Left lung (tissue), 10 donors: ENCODE results near the gene MFSD8. TPM values are rescaled to one million over a fixed set of nuclear protein-coding genes. Genes with fewer than 3 reads are reported as not detected.

Experiments
- ATAC-seq: fragments of 200-7000 bp; cut with Tn5 transposase; one replicate; pipeline ENCODE4 v1.9.1; 2020; ENCODE audit warnings: moderate library complexity
- DNase-seq, 4 donors: peaks; one replicate each; pipeline ENCODE4 v3.0.0-alpha.2; 2013 to 2020
- H3K27ac ChIP-seq, 2 donors: fragments of 200-600 bp; sonication (generic) in 1 of 2; one replicate each; pipeline versions ENCODE4 v1.5.0 to v1.8.0; 2020 to 2021
- H3K27me3 ChIP-seq, 2 donors: fragments of 200-600 bp; sonication (generic) in 1 of 2; one replicate each; pipeline versions ENCODE4 v1.5.0 to v1.8.0; 2020 to 2021
- H3K36me3 ChIP-seq, 2 donors: fragments of 200-600 bp; sonication (generic) in 1 of 2; one replicate each; pipeline versions ENCODE4 v1.5.0 to v1.8.0; 2020 to 2021
- H3K4me1 ChIP-seq, 2 donors: fragments of 200-600 bp; one replicate each; pipeline ENCODE4 v1.8.0; 2021
- H3K4me3 ChIP-seq, 2 donors: fragments of 200-600 bp; sonication (generic) in 1 of 2; one replicate each; pipeline versions ENCODE4 v1.5.0 to v1.8.0; 2020 to 2021; ENCODE audit warnings: mild to moderate bottlenecking in 1 of 2
- H3K9me3 ChIP-seq, 2 donors: fragments of 200-600 bp; sonication (generic) in 1 of 2; one replicate each; pipeline versions ENCODE4 v1.5.0 to v1.8.0; 2020 to 2021
- CTCF ChIP-seq, 2 donors: fragments of 200-600 bp; sonication (generic) in 1 of 2; IDR thresholded peaks; one replicate each; pipeline versions ENCODE4 v1.5.0 to v1.8.0; 2021; ENCODE audit warnings: antibody characterized with exemption in 2 of 2
- intact Hi-C, 2 donors: fragments of 100-400 bp; cut with DNase I; formaldehyde crosslinking; loops; one replicate each; pipeline versions ENCODE4 v1.11.2 to v1.14.2; 2022
- polyA plus RNA-seq, 6 donors: library from polyadenylated mRNA; unstranded; fragments of 120-200 nt; gene quantifications; one replicate each; pipeline ENCODE4 v1.2.1, GENCODE V29; 2013; ENCODE audit not compliant: insufficient read length in 6 of 6
- total RNA-seq, 2 donors: library from RNA; stranded (reverse); fragmentation: NEBNext Ultra II Directional; extraction: Animal tissue kit (Norgen Biotek cat#: 25700); gene quantifications; one replicate each; pipeline ENCODE4 v1.2.1, GENCODE V29; 2021
- donor health status: DM: no; HTN: yes; CAD: no.
- donor health status: DM: no; HTN: no; CAD: no.

MFSD8 gene
- total and polyA plus RNA-seq, 8 donors = 18.3 to 37.2 (median 29.8) TPM

- DNase-seq (peak in 1 of 4 donors; percentile 64), ATAC-seq (peak; percentile 98)
- no peaks in the 10 kb centered on the region for H3K27me3 ChIP-seq
These were observed 94.3 kb downstream of the MFSD8 start for GRCh38 chr4:127870688-127871087.

GRCh38 chr4:127870281-127870680 lies 94.7 kb downstream of the MFSD8 start:
- intact Hi-C loops = no loop called here
- Histone ChIP-seq H3K4me3 (no peak overlapping the region), H3K9me3 (no peaks in the 10 kb centered on the region), H3K27me3 (no peaks in the 10 kb centered on the region), H3K4me1 (peaks cover 3 to 12% of the 10 kb centered on the region in 2 donors), H3K27ac (peak overlapping the region; percentile 33 to 53), H3K36me3 (no peaks in the 10 kb centered on the region)
- TF ChIP-seq CTCF (IDR thresholded peaks at IDR 0.05) = no peak
- peak; percentile 25 for ATAC-seq
- DNase-seq = no peak

More at GRCh38 chr4:127870688-127871087, 94.3 kb downstream of the MFSD8 start:
- Histone ChIP-seq H3K27ac (peak overlapping the region; percentile 33 to 65), H3K36me3 (no peaks in the 10 kb centered on the region), H3K9me3 (no peaks in the 10 kb centered on the region), H3K4me1 (peaks cover 3 to 12% of the 10 kb centered on the region in 2 donors), H3K4me3 (no peak overlapping the region)
- intact Hi-C loops = no loop called here
- no peak for TF ChIP-seq CTCF (IDR thresholded peaks at IDR 0.05)

GRCh38 chr4:127868196-127868595 lies 96.8 kb downstream of the MFSD8 start:
- intact Hi-C loops = no loop called here

More at GRCh38 chr4:127868196-127868595, 96.8 kb downstream of the MFSD8 start:
- Histone ChIP-seq H3K9me3 (no peaks in the 10 kb centered on the region), H3K27ac (no peak overlapping the region), H3K27me3 (no peaks in the 10 kb centered on the region), H3K4me3 (no peak overlapping the region), H3K4me1 (peaks cover 3 to 12% of the 10 kb centered on the region in 2 donors), H3K36me3 (no peaks in the 10 kb centered on the region)
- DNase-seq = no peak
- ATAC-seq = no peak
- no peak for TF ChIP-seq CTCF (IDR thresholded peaks at IDR 0.05)

Other genes starting within 250 kb of the MFSD8 start
- not detected for gene SLC25A31, start 234.8 kb downstream of the MFSD8 start, total RNA-seq
- under 1 TPM in 2 of 6 donors, not detected in 4; 0.10 TPM for gene SLC25A31, start 234.8 kb downstream of the MFSD8 start, polyA plus RNA-seq
- gene HSPA4L, start 182.9 kb downstream of the MFSD8 start, total RNA-seq = 1 to 10 TPM; 6.1 to 8.3 TPM
- gene HSPA4L, start 182.9 kb downstream of the MFSD8 start, polyA plus RNA-seq = 100 to 1,000 TPM in 1 of 6 donors, 10 to 100 TPM in 1, 1 to 10 TPM in 4; 6.1 to 201 (median 8.0) TPM
- gene PLK4, start 84.3 kb downstream of the MFSD8 start, total RNA-seq = 1 to 10 TPM; 4.7 to 5.8 TPM
- 10 to 100 TPM; 20.2 to 35.3 (median 27.9) TPM for gene PLK4, start 84.3 kb downstream of the MFSD8 start, polyA plus RNA-seq
- gene ABHD18, start 233 bp upstream of the MFSD8 start, total RNA-seq = 10 to 100 TPM; 11.9 to 15.9 TPM
- gene ABHD18, start 233 bp upstream of the MFSD8 start, polyA plus RNA-seq = 10 to 100 TPM; 16.3 to 22.4 (median 17.7) TPM
- 10 to 100 TPM; 16.8 to 19.5 TPM for gene LARP1B, start 96.1 kb upstream of the MFSD8 start, total RNA-seq
- 10 to 100 TPM; 14.5 to 19.7 (median 16.9) TPM for gene LARP1B, start 96.1 kb upstream of the MFSD8 start, polyA plus RNA-seq